HG02943 (cell line): ENCODE results near the gene ADAMTS7.
"Not testable (repeated sequence)": the region's sequence is repeated elsewhere in the genome, so short reads cannot be mapped to it uniquely, and the experiment has no call there.

Experiments used
- ATAC-seq: cut with Tn5 transposase; IDR thresholded peaks from one replicate; pipeline ENCODE4 v1.9.1; 2021; ENCODE audit warnings: mild to moderate bottlenecking, low read depth, moderate library complexity; ENCODE audit not compliant: unreplicated experiment

Gene ADAMTS7

DNA sequence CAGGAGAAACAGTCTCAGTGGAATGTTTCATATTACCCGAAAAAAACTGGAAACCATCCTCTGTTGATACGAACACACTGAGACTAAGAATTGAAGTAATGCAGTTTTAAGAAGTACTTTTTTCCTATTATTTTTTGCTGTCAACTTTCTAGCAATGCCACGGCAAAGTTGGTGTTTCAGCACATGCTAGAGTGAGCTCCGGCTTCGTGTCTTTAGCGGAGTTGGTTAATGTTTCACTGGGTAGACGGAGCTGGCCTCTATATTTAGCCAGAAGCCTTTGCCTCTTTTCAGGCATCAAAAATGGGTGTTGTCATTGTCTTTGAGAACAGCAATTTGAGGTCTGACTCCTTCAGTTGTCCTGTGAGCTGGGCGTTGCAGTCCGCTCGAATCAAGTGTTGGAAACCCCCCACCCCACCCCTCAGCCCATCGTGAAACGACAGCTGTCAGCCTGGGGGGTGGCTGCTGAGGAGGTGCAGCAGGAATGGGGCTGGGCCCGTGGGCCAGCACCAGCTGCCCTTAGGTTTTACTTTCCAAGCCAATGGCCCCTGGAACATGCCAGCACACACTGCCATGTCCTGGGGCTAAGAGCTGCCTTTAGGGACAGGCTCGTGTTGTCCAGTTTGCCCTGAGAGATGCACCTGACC, 56.5 kb downstream of the ADAMTS7 start:
- ATAC-seq: not testable (repeated sequence)

DNA sequence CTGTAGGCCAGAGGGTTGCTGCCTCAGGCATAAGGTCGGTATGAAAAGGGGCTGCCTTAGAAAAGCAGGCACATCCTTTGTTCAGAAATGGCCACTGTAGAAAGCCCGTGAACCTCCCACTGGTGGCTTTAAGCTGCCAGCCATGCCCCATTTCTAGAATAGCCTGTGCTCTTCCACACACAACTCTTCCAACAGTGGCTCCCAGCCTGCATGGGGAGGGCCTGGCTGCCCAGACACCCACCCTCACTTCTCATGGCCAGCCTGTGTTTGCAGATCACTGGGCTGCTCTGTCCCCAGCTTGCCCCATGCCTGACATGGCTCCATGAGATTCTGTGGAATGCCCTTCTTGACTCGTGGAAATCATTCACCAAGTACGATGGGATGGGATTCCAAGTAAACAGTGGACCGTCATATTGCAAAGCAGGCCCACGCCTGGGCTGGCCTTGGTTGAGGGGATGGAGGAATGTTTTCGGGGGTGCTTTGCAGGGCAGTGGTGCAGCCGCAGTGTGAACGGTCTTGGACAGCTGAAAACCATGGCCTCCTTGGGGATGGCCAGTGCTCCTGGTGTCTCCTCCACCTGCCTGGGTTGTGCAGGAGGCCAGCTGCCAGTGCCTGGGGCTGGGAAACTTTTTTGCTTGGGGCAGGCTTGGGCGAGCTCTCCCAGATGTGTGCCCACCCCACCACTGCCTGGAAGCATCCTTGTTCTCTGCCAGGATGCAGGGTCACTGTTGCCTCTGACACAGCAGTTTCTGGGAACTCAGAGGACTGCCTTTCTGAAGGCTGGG, 57.3 kb downstream of the ADAMTS7 start:
- ATAC-seq: not testable (repeated sequence)

DNA sequence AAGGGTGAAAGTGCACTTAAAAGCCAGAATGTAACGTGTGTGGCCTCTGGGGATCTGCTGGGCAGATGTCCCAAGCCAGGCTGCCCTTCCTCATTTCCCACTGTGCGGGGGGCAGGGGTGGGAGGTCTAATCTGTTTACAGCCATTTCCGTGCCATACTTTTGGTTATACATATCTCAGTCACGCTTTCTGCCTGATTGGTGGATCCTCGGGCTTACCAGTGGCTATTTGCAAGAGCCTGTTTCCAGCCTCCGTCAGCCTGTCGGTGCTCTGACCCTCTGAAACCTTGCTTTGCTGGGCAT, 58.0 kb downstream of the ADAMTS7 start:
- not testable (repeated sequence) for ATAC-seq

DNA sequence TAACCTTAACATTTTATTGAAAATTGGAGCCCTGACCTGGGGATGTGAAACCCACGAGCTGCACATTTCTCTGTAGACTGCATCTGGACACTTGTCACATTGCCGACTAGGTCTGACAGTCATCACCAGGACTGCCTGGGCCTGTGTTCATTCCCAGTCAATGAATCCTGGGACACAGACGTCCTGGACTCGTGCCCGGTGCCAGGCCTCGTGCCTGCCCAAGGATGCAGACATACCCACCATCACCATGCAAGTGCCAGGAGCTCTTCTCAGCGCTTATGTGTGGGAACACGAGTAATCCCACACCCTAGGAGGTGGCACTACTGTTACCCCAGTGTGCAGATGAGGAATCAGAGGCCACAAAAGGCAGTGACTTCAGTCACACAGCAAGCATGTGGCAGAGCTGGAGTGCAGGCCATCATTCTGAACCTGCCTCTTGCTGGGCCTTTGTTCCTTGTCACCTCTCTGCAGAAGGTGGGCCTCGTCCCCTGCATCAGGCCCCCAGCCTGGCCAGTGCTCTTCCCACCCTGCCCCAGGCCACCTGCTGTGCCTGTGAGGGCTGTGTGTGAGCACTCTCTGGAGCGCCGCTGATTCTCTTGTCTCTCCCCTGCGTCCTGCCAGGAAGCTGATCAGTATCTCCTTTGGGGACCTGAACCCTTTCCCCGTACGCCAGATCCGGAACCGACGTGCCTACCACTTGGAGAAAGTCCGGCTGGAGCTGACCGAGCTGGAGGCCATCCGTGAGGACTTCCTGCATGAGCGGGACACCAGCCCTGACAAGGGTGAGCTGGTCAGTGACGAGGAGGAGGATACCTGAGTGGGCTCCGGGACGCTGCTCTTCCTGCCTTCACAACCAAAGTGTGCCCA, 58.5 kb downstream of the ADAMTS7 start:
- ATAC-seq: no peak

DNA sequence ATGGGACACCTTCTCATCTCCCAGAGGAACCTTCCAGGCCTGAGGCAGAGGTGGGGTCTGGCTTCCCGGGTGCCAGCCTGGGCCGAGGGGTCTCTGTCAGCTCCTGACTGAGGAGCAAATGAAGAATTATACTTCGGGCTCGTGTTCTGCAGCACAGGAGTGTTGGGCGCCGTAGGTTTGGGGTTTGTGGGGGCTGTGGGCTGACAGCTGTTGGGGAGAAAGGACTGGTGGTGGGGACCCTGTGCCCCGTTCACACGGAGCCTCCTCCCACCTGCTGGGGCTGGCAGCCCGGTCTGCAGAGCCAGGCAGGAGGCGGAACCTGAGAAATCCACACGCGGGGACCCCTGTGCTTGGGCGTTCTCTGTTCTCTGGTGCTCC, 59.7 kb downstream of the ADAMTS7 start:
- no peak for ATAC-seq

DNA sequence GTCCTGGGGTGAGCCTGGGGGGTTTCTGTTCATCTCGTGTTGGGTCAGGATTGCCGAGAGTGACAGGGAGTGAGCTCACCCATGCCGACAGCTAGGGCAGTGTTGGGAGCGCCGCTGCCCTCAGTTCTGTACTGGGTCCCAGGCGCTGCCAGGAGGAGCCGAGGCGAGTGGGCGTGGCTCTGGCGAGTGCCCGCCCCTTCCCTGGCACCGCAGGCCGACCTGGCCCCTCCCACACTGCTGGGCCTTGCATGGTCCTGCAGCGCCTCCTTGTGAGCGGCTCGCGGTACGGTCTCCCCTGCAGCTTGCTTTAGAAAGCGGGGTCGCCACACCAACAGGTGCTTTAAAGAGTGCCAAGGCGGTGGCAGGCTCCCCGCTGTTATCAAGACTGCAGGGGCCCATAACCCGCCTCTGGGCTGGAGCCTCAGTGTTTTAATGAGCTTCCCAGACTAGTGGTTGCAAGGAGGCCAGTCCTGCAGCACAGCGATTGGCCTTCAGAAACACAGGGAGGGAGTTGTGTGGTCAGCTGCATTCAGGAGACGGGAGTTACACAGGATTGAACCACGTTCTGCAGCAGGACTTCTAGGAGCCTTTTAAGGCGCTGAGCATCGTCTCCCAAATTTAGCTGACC, 60.2 kb downstream of the ADAMTS7 start:
- not testable (repeated sequence) for ATAC-seq

DNA sequence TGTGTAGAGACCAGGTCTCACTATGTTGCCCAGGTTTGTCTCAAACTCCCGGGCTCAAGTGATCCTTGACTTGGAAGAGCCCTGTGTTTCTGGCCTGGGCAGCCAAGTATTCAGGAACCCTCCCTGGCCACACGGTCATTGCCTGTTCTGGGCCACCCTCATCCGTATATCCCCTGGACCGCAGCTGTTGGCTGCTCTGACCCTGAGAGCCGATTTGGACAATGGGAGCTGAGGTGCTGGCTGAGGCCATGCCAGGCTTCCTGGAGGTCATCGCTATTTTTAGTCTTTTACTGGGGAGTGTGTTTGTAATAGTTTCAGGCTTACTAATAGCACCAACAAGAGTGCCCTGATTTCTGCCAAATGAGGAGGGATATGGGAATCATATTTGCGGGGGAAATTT, 60.7 kb downstream of the ADAMTS7 start:
- no peak for ATAC-seq

DNA sequence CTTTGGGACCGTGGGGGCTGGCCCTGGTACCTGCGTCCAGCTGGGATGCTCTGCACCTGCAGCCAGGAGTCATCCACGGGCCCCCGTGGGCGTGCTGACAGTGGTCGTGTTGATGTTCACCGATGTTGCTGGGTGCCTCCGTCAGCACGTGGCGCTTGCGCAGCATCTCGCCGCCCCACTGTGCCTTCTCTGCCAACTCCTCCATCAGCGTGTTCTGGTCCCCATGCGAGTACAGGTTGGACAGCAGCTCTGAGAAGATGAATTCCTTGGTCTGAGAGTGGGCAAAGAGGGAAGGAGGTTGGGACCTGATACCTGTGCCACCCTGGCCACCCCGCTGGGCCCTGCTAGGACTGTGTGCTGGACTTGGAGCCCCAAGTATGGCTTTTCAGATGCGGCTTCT, 61.4 kb downstream of the ADAMTS7 start:
- ATAC-seq: no peak

DNA sequence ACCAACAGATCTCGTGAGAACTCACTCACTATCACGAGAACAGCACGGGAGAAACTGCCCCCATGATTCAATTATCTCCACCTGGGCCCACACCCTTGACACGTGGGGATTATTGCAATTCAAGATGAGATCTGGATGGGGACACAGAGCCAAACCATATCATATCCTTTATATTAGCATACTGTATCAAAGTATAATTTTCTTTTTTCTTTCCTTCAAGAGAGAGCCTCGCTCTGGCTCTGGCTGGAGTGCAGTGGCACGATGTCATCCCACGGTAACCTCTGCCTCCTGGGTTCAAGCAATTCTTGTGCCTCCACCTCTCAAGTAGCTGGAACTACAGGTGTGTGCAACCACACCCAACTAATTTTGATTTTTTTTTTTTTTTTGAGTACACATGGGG, 63.4 kb downstream of the ADAMTS7 start:
- ATAC-seq: not testable (repeated sequence)

DNA sequence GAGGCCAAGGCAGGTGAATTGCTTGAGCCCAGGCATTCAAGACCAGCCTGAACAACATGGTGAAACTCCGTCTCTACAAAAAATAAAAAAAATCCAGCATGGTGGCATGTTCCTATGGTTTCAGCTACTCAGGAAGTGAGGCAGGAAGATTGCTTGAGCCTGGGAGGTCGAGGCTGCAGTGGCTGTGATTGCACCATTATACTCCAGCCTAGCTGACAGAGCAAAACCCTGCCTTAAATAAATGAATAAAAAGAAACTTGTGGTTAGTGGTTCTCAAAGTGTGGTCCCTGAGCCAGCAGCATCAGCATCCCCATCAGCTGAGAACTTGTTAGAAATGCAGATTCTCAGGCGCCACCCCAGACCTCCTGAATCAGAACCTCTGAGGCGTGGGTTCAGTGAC, 69.6 kb downstream of the ADAMTS7 start:
- not testable (repeated sequence) for ATAC-seq

DNA sequence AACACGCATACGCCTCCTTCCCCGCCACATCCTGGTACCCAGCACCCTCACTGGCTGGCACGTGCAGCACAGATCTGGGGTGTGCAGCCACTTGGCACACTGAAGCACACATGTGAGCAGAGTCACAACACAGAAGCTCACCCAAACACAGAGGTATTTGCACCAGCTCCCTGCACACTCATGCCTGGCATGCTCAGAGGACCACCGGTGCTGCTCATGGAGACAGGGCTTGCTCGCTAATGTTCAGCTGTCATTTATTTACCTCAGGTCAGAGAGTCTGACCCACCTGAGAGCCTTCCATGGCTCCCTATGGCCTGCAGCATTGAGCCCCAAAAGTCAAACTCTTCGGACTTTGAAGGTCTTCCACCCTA, 70.4 kb downstream of the ADAMTS7 start:
- no peak for ATAC-seq

DNA sequence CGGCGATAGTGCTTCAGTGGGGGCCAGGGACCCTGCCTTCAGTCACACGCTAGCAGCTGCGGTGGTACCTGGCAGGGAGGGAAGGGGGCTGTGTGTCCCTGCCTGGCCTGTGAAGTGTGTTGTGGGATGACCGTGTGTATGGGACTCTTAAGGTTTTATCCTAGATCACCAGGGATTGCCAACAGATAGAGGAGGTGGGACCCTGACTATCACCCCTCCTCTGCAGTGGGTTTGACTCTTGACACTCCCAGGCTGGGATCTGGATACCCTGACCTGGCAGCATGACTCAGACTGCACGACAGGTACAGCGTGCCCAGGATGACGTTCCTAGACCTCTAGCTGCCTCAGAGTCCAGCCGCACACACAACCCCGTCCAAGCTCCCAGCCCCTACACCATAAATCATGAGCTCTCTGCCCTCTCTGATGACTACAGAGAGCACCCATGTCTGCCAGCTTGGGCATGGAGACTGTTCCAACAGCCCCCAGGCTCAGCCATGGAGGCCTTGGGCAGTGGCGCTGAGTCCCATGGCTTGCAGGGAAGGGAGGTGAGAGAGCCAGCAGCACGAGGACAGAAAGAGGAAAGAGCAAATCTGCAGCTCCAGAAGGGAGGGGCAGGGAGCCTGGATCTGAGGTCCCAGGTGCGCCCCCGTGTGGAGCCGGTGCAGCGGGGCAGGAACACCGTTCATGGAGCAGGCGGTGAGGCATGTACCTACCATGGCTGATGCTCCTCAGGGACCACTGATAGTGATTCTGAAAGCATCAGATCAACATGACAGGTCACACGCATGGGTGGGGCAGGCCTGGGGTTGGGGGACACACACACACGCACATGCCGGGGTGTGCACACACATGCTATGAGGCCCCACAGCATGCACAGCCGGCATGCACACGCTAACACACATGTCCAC, 71.0 kb downstream of the ADAMTS7 start:
- ATAC-seq: no peak

DNA sequence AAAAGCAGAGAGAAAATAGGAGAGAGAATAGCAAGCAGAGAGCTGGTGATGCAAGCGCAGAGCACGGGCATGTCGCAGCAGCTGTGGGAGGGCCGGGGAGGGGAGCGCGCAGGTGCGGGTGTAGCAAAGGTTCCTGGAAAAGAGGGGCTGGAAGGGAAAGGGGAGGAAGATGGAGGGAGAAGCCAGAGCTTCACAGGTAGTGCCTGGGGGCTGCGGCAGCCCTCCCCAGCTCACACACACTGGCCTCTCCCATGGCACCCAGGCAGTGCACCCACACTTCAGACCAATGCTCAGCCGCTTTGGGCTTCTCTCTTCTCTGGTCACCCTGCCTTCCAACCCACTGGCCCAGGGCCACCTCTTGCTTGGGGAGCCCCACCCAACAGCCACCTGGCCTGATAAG, 72.1 kb downstream of the ADAMTS7 start:
- no peak for ATAC-seq

DNA sequence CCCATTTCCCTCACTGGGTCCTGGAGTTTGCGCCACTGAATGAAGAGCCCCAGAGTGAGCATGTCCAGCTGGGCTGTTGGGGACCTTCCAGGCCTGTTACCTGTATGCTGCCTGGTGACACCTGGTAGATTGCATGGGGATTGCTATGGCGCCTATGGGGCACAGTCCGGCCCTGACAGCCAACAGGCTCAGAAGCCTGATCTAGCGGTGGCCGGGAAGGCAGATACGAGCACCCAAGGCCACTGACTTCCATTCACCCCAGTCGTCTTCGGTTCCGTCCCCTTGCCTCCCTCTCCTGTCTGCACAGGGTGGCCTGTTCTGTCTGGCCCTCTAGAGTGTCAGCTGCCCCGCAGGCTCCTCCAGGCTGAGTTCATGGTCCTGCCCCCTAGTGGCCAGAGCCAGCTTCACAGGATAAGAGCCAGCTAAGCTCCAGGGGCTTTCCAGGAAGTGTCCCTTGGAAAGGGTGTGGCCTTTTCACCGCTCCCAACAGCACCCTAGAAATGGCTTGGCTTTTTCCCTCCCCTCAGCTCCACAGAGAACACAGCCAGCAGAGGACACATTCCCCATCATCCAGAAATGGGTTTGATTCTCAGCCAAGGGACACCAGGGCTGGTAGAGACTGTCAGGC, 73.2 kb downstream of the ADAMTS7 start:
- not testable (repeated sequence) for ATAC-seq

DNA sequence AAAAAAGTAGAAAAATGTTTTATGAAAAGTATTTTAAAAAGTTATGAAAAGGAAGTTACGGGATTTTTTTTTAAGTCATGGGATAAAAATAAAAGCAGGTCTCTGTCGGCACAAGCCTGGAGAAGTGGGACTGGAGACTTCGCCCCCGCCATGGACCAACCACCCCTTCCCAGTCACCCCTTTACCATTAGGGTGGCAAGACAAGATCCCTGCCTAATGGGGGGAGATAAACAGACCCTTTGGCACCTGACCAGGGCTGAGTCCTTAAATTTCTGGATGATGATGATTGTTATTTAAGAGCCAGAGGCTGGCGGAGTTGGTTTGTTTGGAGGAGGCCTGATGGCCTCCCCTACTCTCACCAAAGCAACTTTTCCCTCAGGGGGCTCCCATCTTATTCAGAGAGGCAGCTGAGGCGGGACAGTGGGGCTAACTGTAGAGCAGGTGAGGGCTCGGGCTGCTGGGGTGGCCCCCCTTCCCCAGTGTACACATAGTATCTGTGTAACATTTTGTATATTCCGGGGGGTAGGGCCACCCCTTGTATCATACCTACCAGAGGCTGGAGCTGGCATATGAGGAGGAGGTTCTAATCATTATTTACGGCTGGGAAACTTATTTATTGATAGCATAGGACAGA, 74.0 kb downstream of the ADAMTS7 start:
- ATAC-seq: no peak

DNA sequence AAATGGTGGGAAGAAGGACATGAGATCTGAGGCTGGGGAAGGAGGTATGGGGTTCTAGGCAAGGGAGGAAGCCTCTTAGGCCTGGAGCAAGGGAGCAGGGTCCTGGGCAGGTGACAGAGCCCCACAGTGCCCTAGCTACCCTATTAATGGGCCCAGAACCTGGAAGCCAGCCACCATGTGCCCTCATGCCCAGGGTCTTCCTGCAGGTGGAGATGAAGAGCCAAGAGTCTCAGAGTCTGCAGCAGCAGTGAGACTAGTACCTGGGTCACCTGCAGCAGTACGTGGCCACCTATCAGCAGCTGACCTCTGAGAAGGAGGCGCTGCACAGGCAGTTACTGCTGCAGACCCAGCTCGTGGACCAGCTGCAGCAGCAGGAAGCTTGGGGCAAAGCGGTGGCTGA, 75.0 kb downstream of the ADAMTS7 start:
- ATAC-seq: not testable (repeated sequence)

DNA sequence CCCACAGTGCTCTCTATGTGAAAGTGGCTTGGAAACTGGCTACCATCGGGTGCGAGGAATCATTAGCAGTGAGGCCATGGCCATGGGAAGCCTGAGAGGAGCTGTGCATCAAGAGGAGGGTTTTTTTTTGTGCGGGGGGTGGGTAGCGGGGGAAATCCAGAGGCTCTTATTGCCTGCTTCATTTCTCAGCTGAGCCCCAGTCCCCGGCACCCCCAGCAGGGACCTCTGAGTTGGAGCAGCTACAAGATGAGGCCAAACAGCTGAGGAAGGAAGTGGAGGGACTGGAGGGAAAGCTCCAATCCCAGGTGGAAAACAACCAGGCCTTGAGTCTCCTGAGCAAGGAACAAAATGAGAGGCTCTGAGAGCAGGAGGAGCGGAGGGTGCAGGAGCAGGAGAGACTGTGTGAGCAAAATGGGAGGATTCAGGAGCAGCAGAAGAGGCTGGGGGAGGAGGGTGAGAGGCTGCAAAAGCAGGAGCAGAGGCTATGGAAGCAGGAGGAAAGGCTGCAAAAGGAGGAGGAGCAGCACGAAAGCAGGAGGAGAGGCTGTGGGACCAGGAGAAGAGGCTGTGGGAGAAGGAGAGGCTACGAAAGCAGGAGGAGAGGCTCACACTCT, 76.7 kb downstream of the ADAMTS7 start:
- ATAC-seq: no peak

DNA sequence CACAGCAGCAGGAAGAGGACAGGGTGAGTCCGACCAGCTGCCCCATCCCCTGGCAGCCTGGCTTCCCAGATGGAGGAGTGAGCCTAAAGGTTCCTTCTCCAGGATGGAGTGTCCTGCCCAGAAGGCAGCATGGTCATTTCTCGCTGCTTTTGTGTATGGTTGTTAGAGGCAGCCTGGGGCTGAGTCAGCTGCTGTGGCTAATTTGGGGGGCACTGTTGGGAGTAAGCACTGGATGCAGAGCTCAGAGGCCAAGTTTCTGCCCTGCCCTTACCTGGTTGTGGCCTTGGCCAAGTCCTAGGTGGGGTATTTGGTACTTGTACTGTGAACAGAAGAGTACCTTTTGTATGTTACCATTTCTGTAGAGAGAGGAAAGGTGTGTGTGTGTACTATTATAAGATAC, 78.6 kb downstream of the ADAMTS7 start:
- ATAC-seq: no peak

DNA sequence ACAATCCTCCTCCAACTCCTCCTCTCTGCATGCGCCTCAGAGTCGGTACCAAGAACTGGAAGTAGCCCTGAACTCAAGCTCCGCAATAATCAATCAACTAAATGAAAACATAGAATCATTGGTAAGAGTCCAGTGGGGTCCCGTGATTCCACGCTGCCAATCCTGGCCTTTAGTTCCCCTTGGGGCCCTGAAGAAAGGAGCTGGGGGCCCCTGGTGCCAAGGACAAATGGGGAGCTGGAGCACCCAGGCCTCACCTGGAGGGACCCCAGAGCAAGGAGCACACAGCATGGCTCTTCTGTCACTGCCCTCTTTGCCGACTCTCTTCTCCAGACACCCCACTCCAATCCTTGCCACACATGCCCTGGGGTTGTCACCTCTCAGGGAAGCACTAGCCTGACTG, 80.3 kb downstream of the ADAMTS7 start:
- no peak for ATAC-seq
